Fibroblast of the conjunctiva (primary cell): Measurements from ENCODE around the gene GALNT2.

Source experiments
- DNase-seq: peaks from one replicate; pipeline ENCODE4 v3.0.0-alpha.2; 2010; ENCODE audit warnings: low read depth

The GALNT2 gene

DNA sequence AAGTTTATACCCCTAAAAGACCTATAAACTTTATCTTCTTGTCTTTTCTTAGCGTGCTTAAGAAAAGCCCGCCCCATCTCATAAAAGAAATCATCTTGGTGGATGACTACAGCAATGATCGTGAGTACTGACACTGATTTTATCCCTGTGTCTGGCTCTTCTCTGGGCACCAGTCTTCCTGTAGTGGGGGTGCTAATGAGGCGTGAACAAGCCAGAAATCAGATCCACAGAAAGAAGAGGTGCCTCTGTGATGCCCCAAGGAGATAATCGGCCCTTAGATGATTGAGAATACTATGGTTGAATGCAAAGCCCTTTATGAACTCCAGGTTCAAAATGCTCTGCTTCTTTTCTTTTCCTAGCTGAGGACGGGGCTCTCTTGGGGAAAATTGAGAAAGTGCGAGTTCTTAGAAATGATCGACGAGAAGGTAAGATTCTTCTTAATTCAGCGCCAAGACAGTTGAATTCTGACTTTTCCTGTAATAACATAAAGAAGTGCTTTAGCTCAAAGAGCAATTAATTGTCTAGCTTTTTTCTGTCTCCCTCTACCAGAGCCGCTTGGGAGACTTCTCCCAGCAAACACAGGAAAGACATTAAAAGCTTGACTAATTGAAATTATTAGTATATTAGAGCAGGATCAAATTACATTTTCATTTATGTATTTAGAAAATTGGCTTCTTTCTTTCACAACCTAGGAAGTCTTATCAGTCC, 169.4 kb downstream of the GALNT2 start:
- DNase-seq = no peak

DNA sequence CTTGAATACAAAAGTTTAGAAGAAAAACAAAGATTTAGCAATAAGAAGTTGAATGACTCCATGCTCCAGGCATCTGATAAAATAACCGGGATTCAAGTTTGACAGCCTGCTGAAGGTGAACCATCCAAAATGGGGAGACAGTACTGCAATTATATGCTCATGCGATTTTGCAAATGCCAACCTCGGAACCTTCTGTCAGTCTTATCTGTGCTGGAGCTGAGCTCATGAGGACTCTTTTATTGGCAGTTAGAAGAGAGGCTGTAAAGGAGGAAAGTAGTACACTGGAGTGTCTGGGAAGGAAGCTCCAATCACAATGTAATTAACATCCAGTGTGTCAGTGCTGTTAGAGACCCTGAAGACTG, 170.0 kb downstream of the GALNT2 start:
- no peak for DNase-seq

DNA sequence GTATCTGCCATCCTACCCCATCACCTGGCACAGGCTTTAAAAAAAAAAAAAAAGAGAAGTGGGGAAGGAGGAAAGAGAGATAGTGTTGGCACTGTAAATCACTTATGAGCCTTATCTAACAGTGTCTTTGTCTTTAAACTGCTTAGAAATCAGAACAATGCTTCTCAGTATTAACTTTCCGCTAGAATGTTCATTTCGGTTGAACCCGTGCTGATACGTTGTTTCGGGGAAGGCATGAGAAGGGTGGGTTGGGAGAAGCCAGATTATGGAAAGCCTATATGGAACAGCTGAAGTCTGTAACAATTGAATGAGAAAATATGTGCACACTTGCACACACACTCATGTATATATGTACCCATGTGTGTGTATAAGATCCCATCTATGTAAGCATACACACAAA, 170.8 kb downstream of the GALNT2 start:
- no peak for DNase-seq

DNA sequence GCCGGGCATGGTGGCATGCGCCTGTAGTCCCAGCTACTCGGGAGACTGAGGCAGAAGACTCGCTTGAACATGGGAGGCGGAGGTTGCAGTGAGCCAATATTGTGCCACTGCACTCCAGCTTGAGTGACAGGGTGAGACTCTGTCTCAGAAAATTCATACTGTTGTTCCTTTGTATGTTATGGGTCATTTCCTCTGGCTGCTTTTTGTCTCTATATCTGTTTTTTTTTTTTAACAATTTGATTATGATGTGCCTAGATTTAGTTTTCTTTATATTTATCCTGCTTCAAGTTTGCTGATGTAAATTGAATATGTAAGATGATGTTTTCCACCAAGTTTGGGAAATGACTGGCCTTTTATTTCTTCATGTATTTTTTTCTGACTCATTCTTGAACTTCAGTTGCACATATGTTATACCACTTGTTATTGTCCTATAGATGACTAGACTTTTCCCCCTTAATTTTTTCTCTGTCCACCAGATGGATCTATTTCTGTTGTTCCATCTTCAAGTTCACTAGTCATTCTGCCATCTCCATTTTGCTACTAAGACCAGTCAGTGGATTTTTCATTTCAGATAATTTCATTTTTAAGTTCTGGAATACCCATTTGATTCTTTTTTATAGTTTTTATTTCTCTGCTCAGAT, 173.5 kb downstream of the GALNT2 start:
- DNase-seq = no peak

DNA sequence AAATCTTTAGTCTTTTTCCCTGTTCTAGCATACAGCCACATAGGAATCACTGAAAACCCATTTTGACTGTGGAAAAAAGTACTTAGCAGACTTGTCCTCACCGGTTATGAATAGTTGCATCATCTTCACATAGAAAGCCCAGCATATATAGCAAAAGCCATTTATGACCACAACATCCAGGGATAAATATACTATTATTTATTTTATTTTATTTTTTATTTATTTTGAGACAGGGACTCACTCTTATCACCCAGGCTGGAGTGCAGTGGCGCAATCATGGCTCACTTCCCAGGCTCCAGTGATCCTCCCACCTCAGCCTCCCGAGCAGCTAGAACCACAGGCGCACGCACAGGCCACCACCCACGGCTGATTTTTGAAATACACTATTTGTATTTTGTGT, 175.3 kb downstream of the GALNT2 start:
- no peak for DNase-seq

DNA sequence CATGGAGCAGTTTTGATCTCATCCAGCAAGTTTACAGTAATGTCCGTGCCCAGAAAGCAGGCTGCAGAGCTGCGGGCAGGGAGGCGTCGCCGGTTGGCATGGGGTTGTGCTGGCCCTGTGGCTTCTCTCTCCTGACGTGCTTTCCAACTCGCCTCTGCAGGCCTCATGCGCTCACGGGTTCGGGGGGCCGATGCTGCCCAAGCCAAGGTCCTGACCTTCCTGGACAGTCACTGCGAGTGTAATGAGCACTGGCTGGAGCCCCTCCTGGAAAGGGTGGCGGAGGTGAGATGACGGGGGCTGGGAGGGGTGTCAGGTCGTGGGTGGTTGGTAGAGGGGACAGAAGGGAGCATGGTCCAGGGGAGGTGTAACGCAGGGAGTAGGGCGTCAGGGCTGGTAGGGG, 176.1 kb downstream of the GALNT2 start:
- no peak for DNase-seq

DNA sequence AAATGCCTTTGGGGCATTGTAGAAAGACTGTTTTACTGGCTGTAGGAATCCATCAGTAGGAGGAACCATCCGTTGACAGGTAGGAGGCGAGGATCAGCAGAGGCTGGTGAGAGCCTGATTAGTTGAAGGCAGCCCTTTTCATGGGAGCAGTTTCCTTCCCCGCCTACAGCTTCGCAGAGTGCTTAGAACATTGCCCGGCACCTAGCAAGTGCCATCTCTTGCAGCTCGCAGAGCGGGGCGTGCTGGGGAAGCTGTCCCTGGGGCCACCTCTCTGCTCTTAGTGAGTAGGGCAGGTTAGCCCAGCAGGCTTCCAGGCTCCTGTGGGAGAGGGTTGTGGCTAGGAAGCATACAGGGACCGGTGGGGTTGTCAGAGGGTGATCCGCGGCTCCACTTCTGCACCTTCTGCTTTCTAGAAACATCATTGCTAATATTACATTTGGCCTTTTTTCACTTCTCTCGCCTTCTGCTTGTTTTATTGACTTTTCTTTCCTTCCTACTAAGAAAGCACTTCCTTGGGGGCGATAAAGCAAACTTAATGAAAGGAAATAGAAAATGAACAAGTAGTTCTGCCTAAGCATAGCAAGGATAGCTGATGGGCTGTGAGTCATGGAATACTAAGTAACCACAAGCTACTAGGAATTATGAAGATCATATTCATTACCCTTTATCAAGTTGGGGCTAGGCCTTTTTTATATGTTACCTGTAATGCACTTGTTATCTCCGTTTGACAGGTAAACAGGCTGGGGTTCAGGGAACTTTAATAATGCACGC, 176.7 kb downstream of the GALNT2 start:
- DNase-seq = no peak

DNA sequence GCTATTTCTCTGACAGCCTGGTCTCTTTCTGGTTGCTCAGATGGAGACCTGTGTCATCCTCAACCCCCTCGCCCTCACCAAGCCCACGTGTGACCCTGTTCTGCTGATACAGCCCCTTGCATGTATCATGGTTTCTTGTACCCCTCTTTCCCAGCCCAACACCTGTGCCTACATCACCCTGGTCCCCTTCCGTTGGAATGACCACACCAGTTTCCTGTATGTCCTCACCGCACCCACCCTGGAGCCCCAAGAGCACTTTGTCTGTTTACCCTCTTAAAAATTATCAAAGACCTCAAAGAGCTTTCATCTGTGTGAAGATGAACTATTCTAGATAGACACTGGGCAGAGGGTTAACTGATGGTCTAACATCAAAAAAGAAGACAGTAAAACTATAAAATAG, 179.5 kb downstream of the GALNT2 start:
- DNase-seq = no peak

DNA sequence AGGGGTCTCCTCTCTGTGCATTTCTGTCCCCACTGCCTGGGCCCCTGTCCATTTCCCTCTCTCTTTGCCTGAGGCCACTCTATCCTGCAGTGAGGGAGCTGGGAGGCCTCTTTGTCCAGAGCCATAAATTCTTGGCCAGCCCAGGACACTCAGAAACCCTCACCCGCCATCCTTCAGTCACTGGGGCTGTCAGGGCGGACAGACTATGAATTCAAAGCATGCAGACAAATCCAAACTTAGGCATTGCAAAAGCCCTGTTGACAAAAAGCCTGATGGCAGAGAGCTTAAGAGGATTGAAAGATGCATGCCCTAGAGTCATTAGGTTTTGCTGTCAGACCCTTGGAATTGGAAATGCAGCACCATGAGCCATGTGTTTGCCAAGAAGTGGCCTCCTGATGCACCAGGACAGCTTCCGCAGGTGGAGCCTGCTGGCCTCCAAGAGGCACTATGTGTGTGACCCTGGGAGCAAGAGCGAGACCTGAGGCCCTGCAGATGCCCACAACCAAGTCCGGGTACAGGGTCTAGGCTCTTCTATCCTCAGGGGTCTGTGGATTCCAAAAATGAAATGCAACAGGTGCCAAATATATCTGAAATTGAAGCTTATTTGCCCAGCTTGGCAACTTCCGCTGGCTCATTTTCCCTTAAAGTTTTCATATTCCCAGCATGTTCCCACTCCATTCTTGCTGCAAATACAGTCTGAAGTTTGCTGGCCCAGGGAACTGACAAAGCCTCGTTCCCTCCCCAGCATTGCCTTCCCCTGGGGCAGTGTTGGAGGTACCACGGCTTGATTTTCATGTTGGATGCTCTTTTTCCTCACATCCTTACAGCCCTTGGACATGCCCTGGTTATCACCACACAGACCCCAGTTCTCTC, 181.2 kb downstream of the GALNT2 start:
- DNase-seq = no peak

DNA sequence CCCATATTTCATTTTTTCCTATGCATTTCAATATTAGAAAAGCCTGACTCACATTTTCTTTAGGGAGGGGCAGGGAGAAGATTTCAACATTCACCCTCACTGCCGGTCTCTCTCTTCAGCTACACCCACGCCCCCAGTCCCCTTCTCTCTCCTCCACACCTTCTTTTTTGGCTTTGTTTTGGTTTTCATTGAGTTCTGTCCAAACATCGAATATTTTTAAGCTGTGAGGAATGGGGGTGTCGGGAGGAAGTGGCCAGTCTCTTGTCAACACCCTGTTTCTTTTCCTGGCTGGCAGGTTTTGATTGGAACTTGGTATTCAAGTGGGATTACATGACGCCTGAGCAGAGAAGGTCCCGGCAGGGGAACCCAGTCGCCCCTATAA, 181.8 kb downstream of the GALNT2 start:
- no peak for DNase-seq

DNA sequence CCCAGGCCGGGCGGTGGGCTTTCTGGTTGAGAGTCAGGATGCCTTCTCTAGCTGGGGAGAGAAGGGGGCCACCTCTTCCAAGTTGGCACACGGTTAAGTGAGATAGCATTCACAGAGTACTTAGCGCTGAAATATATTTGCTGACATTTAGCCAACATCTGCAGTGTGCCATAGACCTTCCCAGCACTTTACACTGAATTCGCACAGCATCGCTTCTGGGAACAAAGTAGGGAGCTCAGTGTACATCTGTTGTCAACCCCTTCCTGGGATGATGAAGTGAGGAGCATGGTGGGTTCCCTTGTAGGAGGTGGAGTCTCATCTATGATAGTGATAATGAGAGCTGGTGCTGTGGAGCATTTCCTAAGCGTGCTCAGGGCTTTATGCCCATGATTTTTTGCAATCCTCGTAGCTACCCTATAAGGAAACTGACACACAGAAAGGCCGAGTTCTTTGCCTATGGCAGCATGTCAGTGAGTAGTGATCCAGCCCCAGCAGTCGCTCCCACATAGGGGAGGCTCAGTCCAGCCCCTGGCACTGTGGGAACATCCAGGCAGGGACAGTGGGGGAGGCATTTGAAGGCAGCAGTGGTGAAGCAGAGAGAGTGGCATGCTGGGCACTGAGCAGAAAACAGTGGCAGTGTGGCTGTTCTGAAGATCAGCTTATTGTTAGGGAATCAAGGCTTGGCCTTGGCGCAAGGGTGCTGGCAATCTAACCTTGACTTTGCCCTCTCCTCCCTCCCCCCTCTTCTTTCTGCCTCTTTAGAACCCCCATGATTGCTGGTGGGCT, 182.8 kb downstream of the GALNT2 start:
- DNase-seq = no peak

DNA sequence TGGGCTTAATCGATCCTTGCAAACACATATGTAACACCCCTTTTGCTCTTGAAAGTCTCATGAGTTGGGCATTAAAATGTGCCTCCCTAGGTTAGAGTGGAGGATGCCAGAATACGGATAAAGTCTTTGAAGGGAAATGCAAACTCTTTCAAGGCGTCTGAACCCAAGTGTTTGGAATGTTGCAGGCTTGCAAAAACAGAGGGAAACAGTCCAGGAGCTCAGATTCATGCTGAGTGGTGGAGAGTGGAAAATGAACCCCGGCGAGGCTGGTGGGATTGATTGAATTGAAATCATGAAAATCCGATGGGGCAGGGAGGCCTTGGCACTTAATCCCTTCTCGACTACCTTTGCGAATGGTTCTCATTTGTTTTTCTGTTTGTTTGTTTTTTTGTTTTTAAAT, 183.6 kb downstream of the GALNT2 start:
- no peak for DNase-seq

DNA sequence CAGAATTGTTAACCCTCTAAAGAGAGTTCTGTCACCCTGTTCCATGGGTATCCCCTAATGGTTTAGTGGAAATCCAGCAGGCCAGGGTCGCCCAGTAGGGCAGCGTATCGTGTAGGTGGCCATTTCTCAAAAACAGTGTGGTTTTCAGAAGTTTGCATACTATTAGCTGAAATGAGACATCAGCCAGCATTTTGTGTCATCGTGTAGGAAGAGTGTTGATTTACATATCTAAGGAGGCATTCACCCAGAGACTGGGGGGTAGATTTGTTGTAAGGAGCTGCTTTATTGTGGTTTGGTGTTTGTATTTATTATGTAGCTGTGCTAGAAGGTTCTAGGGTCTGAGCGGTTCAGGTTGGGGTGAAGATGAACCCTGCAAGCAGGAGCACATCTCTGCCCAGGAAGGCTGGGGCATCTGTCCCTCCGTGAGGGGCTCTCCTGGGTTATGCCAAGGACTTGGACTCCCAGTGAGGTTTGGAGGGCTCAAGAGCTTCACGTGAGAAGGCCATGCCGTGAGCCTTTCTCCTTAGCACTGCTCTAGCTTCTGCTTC, 184.7 kb downstream of the GALNT2 start:
- DNase-seq = no peak

DNA sequence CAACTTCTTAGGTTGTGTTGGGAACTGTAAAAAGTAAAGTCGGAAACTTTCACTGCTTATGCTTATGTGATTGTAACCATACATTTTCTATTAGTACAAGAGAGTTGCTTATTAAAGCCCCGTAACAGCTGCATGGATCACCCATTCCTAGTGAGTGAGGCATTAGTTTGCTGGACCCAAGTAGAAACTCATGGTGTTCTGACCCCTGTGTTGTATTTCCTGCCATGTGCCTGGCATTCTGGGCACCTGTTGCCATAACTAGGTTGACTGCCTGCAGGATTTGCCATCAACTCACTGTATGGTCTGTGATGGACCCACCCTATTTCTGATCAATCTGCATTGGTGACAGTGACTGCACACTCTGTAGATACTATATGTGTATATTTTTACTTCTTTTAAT, 186.1 kb downstream of the GALNT2 start:
- DNase-seq = no peak

DNA sequence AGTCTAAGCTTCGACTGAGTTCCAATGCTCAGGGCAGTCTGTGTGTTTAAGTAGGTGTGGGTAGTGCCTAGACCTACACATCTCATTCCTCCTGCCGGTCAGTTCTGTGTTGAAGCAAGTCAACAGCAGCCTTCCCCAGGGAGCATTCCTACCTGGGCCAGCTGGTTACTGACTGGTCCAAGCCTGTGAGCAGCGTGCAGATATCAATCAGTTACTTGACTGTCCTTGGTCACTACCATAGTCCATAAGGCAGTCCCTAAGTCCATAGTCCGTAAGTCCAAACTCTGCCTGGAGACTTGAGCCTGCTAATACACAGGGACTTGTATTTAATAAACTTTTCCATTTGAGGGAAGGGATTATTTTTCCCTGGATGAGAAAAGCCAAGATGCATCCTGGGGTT, 187.2 kb downstream of the GALNT2 start:
- DNase-seq = no peak

DNA sequence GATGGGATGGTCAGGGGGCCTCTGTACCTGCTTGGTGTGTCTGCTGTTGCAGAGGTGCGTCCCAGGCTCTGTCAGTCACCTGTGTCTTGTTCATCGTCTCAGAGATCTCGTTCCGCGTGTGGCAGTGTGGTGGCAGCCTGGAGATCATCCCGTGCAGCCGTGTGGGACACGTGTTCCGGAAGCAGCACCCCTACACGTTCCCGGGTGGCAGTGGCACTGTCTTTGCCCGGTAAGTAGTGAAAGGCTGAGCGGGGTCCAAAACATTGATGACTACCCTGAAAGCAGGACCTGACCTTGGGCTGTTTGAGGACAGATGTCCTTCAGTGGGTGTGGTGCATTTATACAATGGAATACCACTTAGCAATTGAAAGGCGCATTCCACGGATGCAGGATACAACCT, 188.1 kb downstream of the GALNT2 start:
- no peak for DNase-seq

DNA sequence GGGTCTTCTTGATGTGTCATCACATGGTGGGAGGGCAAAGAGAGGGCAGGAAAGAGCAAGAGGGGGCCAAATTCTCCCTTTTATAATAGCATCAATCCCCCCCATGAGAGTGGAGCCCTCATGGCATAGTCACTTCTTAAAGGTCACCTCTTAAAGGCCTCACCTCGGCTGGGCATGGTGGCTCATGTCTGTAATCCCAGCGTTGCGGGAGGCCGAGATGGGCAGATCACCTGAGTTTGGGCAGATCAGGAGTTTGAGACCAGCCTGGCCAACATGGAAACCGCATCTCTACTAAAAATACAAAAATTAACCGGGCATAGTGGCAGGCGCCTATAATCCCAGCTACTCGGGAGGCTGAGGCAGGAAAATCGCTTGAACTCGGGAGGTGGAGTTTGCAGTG, 189.0 kb downstream of the GALNT2 start:
- DNase-seq = no peak

DNA sequence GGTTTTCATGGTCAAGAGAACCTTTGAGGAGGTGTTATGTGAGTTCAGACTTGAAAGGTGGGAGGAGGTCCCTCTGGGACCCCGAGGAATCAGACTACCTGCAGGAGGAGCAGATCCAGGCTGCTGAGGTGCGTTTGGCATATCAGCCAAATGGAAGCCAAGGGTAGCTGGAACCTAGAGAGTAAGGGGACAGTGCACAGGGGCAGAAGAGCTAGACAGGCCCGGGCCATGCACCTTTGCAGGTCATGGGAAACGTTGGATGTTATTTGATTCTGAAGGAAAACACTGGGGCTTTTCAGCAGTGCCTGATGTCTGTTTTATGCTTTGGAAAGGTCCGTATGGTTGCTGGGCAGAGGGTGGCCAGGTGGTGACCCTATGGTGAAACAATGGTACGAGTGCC, 189.9 kb downstream of the GALNT2 start:
- no peak for DNase-seq

DNA sequence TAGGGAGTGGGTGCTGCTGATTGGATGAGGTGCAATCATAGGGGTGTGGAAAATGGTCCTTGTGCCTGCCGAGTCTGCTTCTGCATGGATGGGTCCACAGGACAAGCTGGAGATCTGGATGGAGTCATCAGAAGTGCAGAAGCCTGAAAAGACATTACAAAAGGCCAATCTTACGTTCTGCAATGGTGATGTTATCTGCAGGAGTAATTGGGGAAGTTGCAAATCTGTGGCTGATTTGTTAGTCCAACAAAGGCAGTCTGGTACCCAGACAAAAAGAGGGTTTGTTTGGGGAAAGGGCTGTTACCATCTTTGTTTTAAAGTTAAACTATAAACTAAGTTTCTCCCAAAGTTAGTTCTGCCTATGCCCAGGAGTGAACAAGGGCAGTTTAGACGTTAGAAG, 192.6 kb downstream of the GALNT2 start:
- no peak for DNase-seq

DNA sequence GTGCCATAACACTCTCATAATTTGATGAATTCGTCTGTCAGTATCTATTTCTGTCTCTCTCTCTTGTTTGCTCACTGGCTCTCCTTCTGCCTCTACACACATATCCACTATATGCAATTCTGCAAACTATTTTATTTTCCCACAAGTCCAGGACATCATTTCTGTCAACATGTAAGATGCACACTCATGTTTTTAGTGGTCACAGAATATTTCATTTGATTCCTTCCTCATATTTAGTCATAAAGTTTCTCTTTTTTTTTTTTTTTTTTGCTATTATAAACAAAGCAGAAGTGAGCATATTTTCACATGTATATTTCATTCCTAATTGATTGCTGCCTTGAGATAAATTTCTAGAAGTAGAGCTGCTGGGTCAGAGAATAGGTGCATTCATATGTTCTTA, 193.8 kb downstream of the GALNT2 start:
- DNase-seq = no peak

DNA sequence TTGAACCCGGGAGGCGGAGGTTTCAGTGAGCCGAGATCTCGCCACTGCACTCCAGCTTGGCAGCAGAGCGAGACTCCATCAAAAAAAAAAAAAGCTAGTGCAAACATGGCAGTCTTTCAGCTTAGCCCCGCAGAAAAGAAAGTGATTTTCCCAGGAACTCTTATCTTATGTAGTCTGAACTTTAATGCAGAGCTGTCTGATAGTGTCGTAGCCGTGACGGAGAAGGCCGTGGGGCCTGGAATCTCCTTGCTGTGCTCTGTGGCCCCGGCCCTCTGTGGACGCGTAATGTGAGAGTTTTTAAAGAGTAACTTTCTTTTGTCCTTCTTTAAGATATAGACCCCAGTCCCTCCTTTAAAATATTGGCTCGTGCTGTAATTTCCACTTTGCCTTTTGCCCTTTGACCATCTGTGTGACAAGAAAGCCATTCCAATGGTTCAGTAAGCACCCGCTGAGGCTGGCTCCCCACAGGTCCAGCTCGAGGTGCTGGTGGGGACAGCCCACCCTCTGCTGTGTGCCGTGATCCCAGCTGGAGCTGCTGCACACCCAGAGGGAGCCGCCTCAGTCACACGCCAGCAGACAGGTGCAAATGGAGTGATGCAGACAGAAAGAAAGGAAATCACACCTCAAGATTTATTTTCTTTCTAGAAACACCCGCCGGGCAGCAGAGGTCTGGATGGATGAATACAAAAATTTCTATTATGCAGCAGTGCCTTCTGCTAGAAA, 195.1 kb downstream of the GALNT2 start:
- no peak for DNase-seq
